NCI-H2081 treated with DMSO at 0.1 percent for 48 hours (cell line): ENCODE results near the gene CCAR1.
"Not testable (repeated sequence)": the region's sequence is repeated elsewhere in the genome, so short reads cannot be mapped to it uniquely, and the experiment has no call there.

Experiments
- DNase-seq: peaks from one replicate; lab custom pipeline; 2025; lab: John Stamatoyannopoulos, UW

CCAR1 gene

DNA sequence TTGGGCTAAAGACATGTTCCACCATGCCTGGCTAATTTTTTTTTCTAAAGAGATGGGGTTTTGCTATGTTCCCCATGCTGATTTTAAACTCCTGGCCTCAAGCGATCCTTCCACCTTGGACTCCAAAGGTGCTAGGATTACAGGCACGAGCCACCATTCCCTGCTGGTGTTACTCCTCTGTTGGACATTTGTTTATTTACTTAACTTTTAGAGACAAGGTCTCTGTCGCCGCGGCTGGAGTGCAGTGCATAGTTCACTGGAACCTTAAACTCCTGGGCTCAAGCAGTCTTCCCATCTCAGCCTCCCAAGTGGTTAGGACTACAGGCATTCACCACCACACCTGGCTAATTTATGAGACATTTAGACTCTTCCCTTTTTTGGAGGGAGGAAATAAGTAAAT, 38.9 kb downstream of the CCAR1 start:
- no peak for DNase-seq

GRCh38 chr10:68767407-68767806, 46.4 kb downstream of the CCAR1 start:
- not testable (repeated sequence) for DNase-seq

DNA sequence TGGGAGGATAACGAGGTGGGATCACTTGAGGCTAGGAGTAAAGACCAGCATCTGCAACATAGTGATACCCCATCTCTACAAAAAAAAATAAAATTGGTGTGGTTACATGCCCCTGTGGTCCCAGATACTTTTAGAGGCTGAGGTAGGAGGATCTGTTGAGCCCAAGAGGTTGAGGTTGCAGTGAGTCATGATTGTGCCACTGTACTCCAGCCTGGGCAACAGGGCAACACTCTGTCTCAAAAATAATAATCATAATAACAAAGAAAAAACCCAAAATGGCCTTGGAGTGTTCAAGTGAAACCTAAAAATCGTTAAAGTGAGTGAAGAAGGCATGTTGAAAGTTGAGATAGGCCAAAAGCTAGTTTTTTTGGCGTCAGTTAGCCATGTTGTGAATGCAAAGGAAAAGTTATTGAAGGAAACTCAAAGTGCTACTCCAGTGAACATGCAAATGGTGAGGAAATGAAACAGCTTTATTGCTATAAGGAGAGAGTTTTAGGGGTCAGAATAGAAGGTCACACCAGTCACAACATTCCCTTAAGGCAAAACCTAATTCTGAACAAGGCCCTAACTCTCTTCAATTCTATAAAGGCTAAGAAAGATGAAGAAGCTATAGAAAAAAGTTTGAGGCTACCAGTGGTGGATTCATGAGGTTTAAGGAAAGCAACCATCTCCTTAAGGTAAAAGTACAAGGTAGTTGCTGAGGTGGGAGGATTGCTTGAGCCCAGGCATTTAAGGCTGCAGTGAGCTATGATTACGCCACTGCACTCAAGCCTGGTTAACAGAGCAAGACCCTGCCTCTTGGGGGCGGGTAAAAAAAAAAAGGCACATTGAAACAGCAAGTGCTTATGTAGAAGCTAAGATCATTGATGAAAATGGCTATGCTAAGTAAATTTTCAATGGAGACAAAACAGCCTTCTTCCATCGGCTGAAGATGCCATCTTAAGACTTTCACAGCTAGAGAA, 60.9 kb downstream of the CCAR1 start:
- no peak for DNase-seq

DNA sequence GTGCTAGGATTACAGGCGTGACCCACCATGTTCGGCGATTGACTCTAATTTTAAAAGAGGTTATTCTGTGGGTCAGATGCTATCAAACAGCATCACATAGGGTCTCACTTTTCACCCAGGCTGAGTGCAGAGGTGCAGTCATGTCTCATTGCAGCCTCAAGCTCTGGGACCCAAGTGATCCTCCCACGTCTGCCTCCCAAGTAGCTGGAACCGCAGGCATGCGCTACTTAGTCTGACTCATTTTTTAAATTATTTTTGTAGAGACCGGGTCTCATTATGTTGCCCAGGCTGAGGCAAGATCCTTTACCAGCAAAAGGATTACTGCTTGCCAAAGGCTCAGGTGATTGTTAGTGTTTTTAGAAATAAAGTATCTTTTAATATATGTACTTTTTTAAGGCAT, 63.4 kb downstream of the CCAR1 start:
- no peak for DNase-seq

DNA sequence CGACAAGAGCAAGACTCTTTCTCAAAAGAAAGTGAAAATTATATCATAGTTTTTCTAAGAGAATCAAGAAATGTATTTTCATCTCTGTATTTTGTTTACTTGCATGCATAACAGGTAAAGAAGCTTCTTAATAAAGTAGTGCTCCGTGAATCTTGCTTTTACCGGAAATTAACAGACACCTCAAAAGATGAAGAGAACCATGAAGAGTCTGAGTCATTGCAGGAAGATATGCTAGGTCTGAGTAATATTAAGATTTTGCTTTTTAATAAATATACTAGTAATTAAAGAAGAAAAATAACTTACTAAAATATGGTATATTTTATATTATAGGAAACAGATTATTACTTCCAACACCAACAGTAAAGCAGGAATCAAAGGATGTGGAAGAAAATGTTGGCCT, 66.8 kb downstream of the CCAR1 start:
- no peak for DNase-seq

GRCh38 chr10:68790476-68790875, 69.4 kb downstream of the CCAR1 start:
- no peak for DNase-seq

DNA sequence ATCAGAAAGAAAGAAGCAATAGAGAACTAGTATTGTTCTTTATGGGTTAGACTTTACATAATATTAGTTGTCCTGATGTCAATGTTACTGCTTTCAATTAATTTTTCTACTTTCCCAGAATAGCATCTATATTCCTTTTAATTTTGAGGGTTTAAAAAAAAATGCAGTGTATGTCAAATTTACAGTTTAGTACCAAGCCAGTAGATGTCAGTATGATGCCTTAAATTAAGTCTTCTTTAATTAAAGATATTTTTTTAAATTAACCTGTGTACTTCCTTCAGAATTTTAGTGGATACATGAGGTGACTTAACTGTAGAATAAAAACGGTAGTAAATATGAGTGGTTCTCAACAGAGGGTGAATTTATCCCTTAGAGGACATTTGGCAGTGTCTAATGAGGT, 71.1 kb downstream of the CCAR1 start:
- DNase-seq = no peak

DNA sequence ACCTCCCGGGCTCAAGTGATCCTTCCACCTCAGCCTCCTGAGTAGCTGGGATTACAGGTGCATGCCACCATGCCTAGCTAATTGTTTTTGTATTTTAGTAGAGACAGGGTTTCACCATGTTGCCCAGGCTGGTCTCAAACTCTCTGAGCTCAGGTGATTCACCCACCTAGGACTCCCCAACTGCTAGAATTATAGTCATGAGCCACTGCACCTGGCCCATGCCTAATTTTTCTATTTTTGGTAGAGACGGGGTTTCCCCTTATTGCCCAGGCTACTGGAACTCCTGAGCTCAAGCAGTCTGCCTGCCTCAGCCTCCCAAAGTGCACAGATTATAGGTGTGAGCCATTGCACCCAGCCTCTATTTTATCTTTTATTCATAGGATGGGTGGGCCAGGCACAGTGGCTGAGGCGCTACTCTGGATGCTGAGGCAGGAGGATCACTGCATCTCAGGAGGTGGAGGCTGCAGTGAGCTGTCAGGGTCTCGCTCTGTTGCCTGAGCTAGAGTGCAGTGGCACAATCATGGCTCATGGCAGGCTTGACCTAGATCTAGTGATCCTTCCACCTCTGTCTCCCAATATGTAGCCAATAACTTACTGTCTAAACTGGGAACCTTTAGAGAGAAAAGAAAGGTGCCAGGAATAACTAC, 75.0 kb downstream of the CCAR1 start:
- DNase-seq = no peak

DNA sequence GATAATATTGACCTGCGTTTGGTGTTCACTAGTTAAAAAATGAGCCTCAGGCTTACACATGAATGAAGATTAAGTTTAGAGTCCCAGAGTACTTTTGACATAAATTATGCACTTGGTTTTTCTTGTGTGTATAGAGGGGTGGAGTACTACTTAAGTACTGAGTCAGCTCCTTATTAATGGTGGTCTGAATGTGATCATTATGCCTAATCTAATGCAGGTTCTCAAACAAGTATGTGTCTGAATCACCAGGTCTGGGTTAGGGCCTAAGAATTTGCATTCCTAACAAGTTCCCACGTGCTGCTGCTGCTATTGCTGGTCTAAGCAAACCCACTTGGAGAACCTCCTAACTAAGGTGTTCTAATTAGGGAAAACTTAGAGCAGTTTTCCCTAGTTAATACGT, 75.6 kb downstream of the CCAR1 start:
- no peak for DNase-seq

DNA sequence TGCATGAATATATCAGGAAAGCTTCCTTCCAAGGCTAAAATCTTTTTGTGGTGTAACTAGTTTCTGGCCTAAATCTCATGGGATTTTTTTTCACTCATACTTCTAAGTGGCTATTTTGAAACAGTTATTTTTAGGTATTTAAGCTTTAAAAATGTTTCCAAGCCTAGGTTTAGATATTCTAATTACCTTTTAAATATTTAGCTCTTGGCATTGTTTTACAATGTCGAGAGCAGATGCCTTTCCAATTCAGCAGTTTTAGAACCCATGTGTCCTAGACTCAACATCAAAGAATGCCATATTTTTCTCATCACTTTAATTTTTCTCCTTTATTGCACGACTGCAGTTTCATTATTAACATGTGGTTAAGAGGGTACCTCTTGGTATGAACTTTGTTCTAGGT, 79.2 kb downstream of the CCAR1 start:
- DNase-seq = no peak

DNA sequence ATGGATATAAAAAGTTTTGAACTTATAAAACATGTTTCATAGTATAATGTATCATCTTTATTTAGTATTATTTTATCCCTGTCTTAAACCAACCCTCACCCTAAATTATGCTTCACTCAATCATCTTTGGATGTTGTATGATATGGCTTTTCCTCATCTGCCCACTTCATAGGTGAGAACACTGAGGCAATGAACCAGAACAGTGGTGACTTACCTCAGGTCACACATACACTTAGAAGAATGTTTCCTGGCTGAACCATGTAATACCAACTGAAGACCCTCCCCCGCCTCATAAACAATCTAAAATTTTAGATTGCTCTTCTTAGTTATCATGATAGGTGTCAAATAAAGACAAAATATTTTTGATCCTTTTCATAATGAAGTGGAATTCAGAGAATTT, 83.7 kb downstream of the CCAR1 start:
- DNase-seq = no peak

- DNase-seq = not testable (repeated sequence)
Observed at GRCh38 chr10:68810830-68811229, 89.8 kb downstream of the CCAR1 start.

GRCh38 chr10:68811314-68812009, 90.4 kb downstream of the CCAR1 start:
- DNase-seq = no peak

GRCh38 chr10:68812420-68812819, 91.4 kb downstream of the CCAR1 start:
- DNase-seq = no peak

GRCh38 chr10:68813559-68813958, 92.5 kb downstream of the CCAR1 start:
- DNase-seq = no peak

GRCh38 chr10:68816796-68817412, 95.9 kb downstream of the CCAR1 start:
- DNase-seq = no peak

DNA sequence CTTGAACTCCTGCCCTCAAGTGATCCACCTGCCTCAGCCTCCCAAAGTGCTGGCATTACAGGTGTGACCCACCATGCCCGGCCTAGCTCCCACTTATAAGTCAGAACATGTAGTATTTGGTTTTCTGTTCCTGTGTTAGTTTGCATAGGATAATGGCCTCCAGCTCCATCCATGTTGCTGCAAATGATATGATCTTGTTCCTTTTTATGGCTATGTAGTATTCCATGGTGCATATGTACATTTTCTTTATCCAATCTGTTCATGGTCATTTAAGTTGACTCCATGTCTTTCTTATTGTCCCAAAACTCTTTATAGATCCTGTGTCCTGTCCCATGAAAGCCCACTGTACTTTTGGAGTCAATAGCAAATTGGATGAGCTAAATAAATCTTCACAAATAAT, 99.3 kb downstream of the CCAR1 start:
- DNase-seq = not testable (repeated sequence)

- DNase-seq = not testable (repeated sequence)
Observed at GRCh38 chr10:68822626-68823025, 101.6 kb downstream of the CCAR1 start.

DNA sequence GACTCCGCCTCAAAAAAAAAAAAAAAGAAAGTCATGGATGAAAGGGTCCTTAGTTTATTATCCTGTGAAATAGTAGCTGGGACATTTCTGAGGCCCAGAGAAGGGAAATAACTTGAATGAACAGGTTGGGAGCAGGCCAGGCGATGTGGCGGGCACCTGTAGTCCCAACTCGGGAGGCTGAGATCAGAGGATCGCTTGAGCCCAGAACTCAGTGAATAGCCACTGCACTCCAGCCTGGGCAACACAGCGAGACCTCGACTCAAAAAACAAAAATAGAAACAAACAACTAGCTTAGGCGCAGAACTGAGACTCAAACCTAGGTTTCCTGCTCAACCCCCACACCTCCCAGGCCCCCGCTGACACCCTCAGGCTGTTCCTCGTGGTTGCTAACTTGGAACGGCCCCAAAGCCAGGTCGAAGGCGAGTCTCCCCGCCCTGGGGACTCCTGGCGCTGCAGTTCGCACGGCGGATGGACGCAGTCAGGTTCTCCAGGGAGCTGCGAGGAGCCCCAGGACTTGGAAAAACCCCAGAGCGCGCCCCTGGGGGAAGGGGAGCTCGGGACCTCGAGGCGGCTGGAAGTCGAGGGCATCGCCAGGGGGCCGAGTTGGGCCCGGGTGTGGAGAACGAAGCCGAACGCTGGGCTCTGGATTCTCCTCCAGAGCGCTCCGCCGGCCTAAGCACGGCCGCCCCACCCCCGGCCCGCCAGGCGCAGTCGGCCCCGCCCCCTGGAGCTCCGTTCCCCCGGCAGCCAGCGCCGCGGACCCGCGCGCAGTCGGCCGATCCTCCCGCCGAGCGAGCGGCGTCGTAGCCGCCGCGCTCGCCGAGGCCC, 105.9 kb downstream of the CCAR1 start, which contains the start of gene STOX1:
STOX1 (plus strand) TSS at position 768 of the 828 bp plus-strand sequence. CDS start 93 bp downstream, outside the sequence.
- no peak for DNase-seq

DNA sequence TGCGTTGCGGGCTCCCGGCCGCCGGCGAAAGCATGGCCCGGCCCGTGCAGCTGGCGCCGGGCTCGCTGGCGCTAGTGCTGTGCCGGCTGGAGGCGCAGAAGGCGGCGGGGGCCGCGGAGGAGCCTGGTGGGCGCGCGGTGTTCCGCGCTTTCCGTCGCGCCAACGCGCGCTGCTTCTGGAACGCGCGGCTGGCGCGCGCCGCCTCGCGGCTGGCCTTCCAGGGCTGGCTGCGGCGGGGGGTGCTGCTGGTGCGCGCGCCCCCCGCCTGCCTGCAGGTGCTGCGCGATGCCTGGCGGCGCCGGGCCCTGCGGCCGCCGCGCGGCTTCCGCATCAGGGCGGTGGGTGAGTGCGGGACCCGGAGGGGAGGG, 106.5 kb downstream of the CCAR1 start:
- not testable (repeated sequence) for DNase-seq

GRCh38 chr10:68828083-68828601, 107.1 kb downstream of the CCAR1 start:
- DNase-seq = not testable (repeated sequence)
